ENCODE measurements around the gene C3orf22.
A peak's percentile ranks its signal among the peaks of the same experiment; 100 is the strongest.

C3orf22 gene

DNA sequence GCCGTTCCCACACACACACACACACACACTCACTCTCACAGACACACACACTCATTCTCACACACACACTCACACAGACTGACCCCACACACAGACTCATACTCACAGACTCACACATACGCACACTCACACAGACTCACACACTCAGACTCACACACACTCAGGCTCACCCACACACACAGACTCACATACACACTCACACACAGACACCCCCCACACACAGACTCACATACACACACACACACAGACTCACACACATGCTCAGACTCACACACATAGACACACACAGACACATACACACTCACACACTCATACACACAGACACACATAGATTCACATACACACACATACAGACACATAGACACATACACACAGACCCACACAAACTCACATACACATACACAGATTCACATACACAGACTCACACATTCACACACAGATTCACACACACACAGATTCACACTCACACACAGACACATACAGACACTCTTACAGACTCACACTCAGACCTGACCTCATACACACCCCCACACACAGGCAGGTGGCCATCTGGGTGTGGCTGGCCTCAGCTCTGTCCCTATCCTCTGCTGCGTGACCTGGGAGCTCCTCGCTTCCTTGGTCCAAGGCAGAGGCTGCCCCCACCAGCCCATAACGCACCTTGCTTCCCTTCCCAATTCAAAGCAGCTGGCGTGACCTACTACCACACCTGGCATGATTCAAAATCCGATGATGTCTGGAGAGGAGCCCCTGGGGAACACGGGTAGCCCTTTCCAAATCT lies 1.9 kb downstream of the C3orf22 start:
- peak; percentile 36 for DNase-seq

DNA sequence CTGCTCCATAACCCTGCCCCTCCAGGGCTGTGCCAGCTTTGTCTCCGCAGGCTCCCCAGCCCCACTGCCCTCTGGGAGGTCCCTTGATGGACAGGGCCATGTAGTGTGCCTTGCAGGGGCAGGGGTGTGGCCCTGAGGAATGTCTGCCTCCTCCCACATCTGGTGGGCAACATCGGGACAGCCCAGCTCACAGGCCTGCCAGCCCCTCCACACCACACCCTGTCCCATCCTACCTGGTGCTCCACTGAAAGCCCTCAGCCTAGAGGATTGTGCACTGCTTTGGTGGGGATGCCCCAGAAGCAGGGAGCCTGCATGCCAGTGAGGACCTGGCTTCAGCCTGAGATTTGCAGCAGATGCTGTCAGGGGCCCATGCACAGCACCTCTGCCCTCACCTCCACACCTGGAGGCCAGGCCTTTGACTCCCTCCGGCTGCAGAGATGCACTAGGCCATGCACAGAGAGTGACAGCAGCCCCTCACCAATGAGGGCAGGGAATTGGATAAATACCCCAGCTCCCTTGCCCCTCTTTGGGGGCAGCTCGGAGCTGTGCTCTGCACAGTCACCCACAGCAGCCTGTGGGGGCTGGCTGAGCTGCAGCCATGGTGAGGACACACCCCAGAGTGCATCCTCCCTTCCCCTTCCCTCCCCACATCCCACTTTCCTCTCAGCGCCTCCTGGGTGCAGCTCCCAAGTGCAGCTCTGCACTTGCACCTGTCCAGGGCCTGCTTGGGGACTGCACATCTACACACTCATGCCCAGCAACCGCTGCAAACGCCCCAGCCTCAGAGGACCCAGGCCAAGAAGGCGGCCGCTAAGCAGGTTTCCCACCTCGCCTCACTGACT lies 2.7 kb downstream of the C3orf22 start:
- no peak for DNase-seq

DNA sequence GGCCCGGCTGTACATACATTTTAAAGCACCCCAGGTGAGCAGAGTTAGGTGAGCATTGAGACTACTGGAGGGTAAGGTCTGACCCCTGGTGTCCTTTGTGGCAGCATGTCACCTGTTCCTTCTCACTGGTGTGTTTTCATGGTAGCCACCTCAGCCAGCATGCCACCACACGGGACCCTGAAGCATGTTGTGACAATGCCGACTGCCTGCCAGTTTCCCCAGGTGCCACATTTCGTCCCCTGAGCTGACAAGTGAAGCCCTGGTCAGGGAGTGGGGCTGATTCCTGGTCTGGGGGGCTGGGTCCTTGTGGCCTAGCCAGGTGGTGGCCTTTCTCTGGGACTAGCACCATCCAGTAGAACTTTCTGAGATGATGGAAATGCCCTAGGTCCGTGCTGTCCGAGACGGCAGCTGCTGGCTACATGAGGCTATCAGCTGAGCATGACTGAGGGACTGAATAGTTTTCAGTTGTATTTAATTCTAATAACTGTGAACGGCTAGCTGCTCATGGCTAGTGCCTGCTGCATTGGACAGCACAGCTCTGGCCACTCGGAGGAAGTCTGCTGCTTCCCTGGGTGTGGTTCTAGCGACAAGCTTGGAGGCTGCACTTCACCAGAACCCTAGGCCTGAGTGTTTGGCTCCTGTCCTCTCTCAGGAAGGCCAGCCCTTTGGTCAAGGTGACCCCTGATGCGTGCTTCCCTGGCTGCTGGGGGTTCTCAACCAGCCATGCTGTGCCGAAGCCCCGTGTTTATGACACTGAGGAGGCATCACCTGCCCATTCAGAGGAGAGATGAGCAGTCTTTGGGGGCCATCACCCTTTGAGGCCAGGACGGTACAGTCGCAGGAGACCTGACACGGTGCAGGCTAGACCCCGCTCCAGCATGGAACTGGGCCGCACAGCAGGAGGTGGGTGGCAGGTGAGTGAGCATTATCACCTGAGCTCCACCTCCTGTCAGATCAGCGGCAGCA lies 3.9 kb downstream of the C3orf22 start:
- DNase-seq: peak; percentile 29

DNA sequence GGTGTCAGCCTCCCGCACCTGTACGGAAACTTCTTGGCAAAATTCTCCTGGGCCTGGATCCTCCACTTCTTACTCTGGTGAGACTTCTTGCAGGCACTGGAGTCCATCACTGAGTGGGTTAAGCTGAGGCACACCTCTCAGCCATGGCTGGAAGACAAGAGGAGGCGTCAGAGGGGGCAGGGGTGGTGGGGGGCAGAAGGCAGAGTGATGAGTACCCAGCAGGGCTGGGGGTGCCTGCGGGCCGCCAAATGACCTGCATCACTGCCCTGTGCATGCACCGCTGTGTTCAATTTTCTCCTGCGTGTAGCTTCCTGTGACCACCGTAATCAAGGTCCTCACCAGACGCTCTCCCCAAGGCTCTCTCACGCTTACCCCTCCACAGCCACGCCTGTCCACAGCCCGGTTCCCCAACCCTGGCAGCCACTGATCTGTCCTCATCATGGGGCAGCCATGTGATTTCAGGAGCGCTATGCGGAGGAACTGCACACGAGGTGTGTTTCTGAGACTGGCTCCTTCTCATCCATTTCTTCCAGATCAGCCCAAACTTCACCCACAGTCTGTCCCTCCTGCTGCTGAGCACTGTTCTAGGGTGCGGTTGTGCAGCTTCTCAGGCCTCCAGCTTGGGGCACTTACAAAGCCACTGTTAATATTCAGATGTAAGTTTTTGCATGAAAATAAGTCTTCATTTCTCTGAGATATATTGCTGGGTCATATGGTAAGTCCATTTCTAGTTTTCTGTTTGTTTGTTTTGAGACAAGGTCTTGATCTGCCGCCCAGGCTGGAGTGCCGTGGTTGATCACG lies 5.2 kb downstream of the C3orf22 start:
- peak; percentile 23 for DNase-seq

DNA sequence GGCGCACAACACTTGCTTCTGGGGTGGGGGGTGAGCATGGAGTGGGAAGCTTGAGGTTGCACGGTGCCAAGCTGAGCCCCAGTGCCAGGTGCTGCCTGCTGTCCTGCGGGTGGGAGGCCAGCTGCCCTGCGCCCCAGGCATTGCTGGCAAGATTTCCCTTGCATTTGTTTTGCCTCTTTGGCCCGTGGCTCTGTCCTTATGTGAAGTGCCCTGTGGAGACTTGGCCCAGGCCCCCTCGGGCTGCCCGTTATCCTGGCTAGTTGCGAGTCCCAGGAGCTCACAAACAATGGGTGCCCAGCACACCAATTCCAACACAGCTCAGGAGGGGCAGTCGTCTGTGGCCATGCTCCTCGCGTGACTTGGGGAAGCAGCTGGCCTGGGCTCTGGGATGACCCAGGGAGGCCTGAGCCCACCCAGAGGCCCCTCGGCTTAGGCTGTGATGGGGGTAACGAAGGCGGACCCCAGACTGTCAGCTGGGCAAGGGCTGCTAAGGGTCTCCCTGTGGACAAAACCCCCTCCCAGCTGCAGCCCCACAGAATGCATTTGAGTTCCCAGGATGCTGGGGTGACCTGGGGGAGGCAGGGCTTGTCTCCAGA lies 5.9 kb downstream of the C3orf22 start:
- peak; percentile 22 for DNase-seq

DNA sequence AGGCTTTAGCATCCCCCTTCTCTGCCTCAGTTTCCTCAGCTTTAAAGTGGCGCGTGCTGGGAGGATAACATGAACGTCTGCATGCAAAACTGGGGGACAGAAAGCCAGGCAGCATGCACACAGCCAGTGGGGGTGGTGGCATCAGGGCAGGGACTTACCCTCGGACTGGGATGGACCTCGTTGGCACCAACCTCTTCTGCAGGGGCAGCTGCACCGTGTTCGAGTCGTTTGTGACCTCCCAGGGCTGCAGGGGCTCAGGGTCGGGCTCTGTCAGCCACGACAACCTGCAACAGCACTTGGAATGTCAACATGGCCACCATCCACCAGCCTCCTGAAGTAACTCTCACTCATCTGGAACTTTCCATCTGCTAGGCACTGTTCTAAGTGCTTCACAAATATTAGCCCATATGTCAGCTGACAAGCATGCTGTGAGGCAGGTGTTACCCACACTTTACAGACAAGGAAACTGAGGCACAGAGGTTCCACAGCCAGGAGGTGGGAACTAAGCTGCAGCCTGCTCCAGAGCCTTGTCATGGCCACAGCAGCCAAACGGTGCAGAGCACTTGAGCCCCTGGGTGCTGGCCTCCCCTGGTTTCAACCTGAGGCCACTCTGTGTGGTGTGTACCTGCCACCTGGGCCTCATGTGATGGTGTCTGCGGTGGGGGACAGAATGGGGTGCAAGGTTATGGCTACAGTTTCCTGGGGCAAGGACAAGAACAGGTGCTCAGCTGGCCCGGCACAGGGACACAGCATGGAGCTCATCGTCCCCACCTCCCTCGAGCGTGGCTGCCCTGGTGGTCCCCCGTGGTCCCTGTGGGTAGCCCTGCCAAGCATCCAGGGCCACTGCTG lies 6.7 kb downstream of the C3orf22 start:
- peak; percentile 30 for DNase-seq

DNA sequence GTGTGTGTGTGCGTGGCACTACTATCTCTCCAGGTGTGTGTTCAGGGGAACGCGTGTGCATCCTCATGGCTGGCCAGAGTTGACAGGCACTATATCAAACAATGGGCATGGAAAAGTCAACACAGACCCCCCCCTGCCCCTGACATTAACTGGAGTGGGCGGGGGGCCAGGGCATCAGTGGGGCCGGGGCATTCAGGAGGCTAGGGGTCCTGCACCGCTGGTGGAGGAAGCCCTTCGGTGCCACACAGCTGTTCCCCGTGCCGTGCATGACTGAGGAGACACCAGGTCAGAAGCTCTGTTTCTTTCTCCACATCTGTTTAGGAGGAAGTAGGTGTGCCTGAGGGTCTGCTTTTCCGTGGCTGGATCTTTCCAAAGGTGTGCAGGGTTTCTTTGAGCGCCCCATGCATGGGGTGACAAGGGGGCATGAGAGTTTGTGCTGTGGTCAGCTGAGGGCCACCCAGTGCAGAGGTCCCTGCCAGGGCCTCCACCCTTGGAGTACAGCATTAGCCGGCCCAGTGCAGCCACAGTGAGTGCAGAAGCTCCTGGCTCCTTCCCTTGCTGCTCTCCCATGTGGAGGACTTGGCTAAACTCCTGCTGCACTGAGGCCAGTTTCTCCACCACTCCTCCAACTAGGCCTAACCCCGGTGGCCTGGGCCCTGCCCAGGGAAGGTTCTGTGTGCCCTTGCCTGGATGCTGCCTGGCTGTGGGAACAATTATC lies 7.5 kb downstream of the C3orf22 start:
- DNase-seq: peak; percentile 32

DNA sequence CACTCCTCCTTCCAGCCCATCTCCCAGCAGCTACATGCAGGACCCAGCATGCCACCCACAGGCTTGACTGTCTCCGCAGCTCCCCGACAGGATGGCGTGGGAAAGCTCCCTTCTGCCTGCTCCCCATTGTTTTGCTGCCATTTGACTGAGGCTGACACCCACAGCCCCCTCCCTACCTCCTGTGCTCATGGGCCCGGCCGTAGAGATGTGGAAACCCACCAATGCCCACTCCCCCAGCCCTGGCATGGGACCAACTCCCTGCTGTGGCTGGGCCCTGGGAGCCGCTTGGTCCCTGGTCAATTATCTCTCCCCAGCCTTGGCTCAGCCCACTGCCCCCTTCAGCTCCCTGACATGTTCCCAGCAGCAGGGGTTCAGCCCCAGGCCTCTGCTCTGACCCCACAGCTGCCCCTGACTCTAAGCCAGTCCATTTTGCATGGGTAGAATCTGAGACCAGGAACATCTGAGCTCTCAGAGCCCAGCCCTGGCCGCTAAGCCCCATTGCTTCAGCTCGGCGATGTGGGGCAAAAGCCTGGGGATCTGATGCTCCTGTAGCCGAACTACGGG lies 8.2 kb downstream of the C3orf22 start:
- DNase-seq: peak; percentile 29

DNA sequence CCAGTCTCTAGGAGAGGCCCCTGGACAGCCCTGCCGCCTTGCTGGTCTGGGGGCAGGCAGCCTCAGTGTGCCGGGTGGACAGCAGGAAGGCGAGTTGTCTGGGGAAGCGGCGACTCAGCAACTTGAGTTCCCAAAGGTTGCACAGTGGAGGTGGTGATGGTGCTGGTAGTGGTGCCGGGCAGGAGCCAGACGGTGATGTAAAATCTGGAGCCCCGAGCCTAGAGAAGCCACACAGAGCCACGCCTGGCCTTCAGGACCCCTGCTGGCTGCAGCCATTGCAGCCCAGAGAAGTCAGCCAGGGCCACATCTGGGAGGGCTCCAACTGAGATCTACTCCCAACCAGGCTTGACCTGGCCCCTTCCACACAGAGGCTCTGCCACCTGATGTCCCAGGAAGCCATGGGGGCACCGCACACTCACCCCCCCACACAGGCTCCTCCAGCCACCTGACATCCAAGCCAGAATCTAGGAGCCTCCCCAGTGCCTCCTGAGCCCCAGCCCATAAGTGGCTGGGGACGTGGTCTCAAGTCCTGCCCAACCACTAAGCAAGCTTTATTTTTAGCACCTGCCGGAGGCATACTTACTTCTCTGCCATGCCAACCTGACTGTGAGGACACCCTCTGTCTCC lies 8.8 kb downstream of the C3orf22 start:
- peak; percentile 35 for DNase-seq

DNA sequence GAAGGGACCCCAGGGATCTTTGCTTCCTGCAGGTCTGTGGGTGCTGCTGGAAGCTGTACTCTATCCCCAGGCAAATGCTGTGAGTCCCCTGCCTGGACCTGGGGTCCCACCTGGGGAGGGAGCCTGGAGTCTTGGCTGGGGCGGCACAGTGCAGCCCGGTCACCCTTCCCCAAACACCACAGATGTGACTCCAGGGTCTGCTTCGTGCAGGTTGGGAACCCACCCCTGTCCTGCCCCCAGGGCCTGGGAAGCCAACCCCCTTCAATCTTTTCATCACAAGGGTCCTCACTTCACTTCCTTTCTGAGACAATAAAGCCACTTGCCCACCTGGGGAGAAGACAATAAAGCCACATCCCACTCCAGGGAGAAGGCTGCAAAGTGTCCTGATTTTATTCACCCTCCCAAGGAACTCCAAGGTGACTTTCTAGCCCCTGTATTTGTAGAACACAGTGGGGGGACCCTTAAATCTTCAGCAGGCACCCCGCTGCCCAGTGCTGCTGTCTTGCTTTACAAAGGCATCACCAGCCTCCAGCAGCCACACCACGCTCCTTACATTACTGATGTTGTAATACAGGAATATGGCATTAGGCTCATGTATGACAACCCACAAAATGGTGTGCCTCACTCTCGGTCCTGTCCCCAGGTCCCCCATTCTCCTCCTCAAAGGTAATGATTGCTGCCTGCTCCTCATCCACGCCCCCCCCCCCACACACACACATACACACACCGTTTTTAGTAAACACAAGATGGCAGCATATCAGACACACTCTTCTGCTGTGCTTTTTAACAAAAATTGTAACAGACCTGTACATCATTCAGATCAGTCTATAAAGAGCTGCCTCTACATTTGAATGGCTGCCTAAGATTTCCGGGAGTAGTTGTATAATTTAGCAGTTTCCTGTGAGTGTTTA lies 9.9 kb downstream of the C3orf22 start:
- DNase-seq: peak; percentile 30

DNA sequence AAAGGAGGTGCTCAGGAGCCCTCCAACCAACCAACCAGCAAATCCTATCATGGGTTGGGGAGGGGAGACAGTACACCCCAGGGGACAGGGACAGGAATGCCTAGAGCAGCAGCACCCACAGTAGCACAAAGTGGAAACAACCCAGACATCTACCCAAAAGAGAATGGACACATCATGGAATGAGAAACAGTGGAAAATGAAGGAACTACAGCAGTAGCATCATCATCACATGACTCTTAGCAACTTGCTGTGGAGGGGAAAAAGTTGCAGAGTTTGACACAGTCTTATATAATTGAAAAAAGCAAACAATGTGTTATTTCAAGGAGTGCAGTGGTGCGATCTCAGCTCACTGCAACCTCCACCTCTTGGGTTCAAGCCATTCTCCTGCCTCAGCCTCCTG lies 11.0 kb downstream of the C3orf22 start:
- no peak for DNase-seq

DNA sequence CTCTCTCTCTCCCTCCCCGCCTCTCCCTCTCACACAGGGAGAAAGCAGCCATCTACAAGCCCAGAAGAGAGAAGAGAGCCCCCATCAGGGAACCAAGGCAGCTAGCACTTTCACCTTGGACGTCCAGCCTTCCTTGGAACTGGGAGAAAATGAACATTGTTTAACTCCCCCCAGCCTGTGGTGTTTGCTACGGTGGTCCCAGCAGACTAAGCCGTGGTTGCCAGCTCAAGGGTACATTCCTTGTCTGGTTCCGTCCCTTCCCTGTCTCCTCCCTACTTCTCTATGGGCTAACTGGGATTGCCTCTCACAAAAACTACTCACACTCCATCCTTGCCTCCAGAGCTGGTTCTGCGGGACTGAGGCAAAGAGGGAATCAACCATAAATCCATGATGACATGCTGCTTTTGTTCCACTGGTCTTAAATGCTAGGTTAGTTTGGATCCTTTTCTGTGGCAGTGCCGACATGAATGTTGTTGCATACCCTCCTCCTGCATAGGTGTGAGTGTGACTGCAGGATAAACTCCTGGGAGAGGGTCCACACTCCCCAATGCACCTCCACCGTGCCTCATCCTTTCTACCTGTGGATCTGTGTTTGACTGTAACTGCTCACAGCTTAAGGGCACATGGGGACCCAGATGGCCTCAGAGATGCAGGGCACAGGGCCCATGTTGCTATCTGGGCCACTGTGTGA lies 12.0 kb downstream of the C3orf22 start:
- peak; percentile 22 for DNase-seq

DNA sequence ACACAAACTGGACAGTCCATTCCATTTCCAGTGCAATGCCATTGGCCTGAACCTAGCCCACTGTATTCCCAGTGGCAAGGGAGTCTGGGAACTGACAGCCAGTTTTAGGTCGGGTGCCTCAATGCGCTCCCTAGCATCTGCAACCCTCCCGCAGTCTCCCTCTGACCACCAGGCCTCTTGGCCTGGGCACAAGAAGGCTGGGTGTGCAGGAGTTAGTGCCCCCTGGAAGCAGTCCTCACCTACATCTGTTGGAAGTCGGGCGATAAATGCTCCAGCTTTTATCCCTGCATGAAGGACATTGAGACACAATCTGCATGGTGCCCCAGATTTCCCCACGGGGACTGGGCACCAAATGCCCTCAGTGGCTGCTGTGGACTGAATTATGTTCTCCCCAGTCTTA lies 12.7 kb downstream of the C3orf22 start:
- DNase-seq: peak; percentile 20

DNA sequence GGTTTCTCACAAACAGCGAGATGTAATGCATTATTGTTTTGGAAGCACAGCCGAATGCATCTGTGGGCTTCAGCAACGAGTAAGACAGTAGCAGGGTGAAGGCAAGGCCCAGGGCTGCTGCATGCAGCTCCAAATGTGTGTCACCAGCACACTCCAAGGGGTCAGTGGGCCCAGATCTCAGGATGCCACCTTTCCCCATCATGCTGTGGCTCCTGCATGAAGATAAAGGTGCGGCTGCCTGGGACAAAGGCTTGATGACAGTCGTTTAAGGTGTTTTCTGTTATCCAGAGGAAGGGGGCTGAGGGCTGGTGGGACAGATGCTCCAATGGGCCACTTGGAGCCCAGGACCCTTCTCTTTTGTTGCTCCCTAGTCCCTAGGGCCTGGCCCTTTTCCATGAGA lies 13.2 kb downstream of the C3orf22 start:
- DNase-seq: no peak

DNA sequence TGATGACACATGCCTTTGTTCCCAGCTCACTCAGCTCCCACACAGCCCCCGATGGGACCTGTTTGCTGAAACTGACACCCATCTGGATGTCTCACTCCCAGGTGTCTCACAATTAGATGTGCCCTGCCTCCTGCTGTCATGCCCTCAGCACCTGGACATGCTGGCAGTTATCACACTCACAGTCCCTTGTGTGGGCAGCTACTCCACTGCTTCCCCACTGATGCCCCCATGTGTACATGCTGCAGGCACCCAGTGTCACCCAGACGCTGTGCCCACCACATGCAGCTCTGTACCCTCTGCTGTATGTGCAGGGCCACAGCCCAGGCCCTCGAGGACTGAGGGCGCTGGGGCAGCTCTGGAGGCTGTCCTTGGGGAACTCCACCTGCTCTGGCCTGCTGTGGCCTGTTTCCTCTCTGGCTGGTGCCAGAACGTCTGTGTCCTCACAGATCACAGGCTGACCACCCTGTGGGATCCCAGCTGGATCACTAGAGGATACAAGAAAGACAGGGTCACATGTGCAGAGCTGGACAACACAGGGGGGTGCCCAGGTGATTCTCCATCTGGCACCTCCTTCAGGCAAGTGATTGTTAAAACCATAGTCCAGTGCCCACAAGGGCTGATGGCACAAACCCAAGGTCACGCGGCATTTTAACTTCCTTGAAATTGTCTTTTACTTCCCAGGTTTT lies 14.0 kb downstream of the C3orf22 start:
- peak; percentile 38 for DNase-seq

DNA sequence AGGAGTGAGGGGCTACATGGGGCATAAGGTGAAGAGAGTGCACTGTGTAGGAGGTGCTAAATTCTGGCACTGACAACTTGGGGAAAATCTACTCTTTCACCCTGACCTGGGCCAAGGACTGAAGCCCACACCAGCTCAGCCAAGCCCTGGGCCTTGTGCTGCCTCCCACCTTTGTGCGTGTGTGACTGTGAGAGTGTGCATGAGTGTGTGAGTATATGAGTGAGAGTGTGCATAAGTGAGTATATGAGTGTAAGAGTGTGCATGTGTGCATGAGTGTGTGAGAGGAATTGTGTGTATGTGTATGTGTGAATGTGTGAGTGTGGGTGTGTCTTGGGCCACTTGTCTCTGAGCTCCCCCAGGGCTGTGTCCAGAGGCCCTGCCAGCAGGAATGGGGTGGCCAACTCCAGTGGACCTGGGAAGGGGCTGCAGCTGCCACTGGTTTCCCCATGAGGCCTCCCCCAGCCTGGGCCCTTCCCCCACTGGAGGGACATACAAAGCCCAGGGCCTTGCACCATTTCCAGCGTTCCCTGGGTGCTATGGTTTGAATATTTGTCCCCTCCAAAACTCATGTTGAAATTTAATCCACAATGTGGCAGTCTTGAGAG lies 15.2 kb downstream of the C3orf22 start:
- no peak for DNase-seq
